ENCODE data around the gene CPSF3. TPM values are rescaled to one million over a fixed set of nuclear protein-coding genes. Genes with fewer than 3 reads are reported as not detected.

The CPSF3 gene
- total and polyA plus RNA-seq, 2 of the 13 experiments (the other 11 are each of a cell fraction or from before 2014, with no cell fraction given) = 19.8 to 93.0 TPM

GRCh38 chr2:9380702-9381628 lies 42.5 kb upstream of the CPSF3 start (continued):
- no peak for TF ChIP-seq GMEB1 (CRISPR knock-in tag; IDR thresholded peaks at IDR 0.05; ENCODE audit: borderline replicate concordance)
- no peak for TF ChIP-seq ZNF484 (CRISPR knock-in tag; IDR thresholded peaks at IDR 0.05; ENCODE audit: borderline replicate concordance, low read depth)
- TF ChIP-seq NCOA5 (CRISPR knock-in tag; IDR thresholded peaks at IDR 0.05) = no peak
- no peak; the same call in none of the 2 replicates for TF ChIP-seq THAP7 (CRISPR knock-in tag; IDR thresholded peaks at IDR 0.05)
- TF ChIP-seq HMG20A (CRISPR knock-in tag; IDR thresholded peaks at IDR 0.05; ENCODE audit: borderline replicate concordance) = peak; percentile 76
- TF ChIP-seq ZNF280D (CRISPR knock-in tag; IDR thresholded peaks at IDR 0.05) = 0 out of 2 replicates have a peak, but pooled peaks have one; percentile 31
- no peak for TF ChIP-seq NR3C1 (CRISPR knock-in tag; IDR thresholded peaks at IDR 0.05)
- TF ChIP-seq ZNF251 (CRISPR knock-in tag; IDR thresholded peaks at IDR 0.05) = no peak
- peak; percentile 83 for TF ChIP-seq PAXIP1 (CRISPR knock-in tag; conservative IDR thresholded peaks at IDR 0.05)
- no peak for TF ChIP-seq AGO1 (IDR thresholded peaks at IDR 0.05; ENCODE audit: low read depth, low read length, poor library complexity, severe bottlenecking)
- TF ChIP-seq SNAPC4 (CRISPR knock-in tag; IDR thresholded peaks at IDR 0.05) = no peak
- TF ChIP-seq NR1H2 (CRISPR knock-in tag; IDR thresholded peaks at IDR 0.05; ENCODE audit: borderline replicate concordance, low read depth) = no peak
